Hair follicle dermal papilla cell (primary cell): ENCODE measurements around the gene SLC25A17. TPM values are rescaled to one million over a fixed set of nuclear protein-coding genes. Genes with fewer than 3 reads are reported as not detected.

Experiments
- small RNA-seq: library from RNA; depleted of rRNA; stranded (forward); fragments of <200 nt; gene quantifications from one replicate; pipeline ENCODE3, GENCODE V24; 2012
- total RNA-seq: library from RNA; depleted of rRNA; stranded (reverse); fragments of >200 nt; gene quantifications from 2 replicates; pipeline ENCODE4 v1.2.3, GENCODE V29; 2012

Gene SLC25A17
- 17.0 and 19.8 TPM in 2 replicates for total RNA-seq

GRCh38 chr22:40818747-40819598 lies at the start of gene SLC25A17:
TSS of gene SLC25A17 (minus strand) at chr22:40819346. CDS start at chr22:40819248, 98 bp downstream.

DNA sequence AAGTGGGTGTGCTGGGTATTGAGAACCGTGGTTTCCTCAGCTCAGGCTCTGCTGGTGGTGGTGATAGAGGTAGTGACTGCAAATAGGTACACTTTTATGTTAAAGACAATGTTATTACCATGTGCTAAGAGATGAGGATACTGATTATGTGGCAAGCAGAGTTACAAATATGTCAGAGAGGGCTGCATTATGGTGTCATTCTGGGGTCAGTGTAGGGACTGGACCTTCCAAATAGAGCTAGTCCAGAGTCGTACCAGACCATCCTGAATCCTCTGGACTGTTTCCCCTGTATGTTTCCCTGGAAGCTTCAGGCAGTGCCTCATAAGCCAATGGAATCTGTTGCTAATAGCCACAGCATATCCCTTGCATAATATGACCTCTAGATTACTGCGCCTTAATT lies 42.9 kb upstream of the SLC25A17 start, which contains the start of gene DNAJB7:
Gene DNAJB7 (minus strand): TSS at position 101 of the 400 bp plus-strand sequence. CDS start 119 bp downstream, outside the sequence.

GRCh38 chr22:40856513-40857308 lies 37.6 kb upstream of the SLC25A17 start, which contains the start of the genes ST13 and XPNPEP3:
TSS of gene ST13 (minus strand) at chr22:40856639. CDS start at chr22:40856540, 99 bp downstream.
TSS of gene XPNPEP3 (plus strand) at chr22:40857148. CDS start at chr22:40857182, 34 bp downstream.

Small RNA genes lying within 50 kb of the gene (small RNA-seq; reads per million reads assigned to genes)
- gene JTBP1 (not detected), gene MIR4766 (0.38 reads per million)

Other genes starting within 250 kb of the SLC25A17 start
- 53.9 and 62.1 TPM in 2 replicates for gene MRTFA, start 182.6 kb downstream of the SLC25A17 start, total RNA-seq
- 0.65 and 0.85 TPM in 2 replicates for gene MCHR1, start 139.9 kb downstream of the SLC25A17 start, total RNA-seq
- gene ST13, start 37.3 kb upstream of the SLC25A17 start, total RNA-seq = 194 and 195 TPM in 2 replicates
- 11.2 and 15.1 TPM in 2 replicates for gene XPNPEP3, start 37.8 kb upstream of the SLC25A17 start, total RNA-seq
- gene DNAJB7, start 42.8 kb upstream of the SLC25A17 start, total RNA-seq = not detected in 2 replicates
- gene RBX1, start 132.0 kb upstream of the SLC25A17 start, total RNA-seq = 30.8 and 35.8 TPM in 2 replicates